Fibroblast of lung (primary cell): ENCODE data around the gene EN2. TPM values are rescaled to one million over a fixed set of nuclear protein-coding genes. Genes with fewer than 3 reads are reported as not detected.

ENCODE experiments used
- DNase-seq, 2 donors: peaks; one replicate each; pipeline versions ENCODE4 v3.0.0 to v3.0.0-alpha.2; 2010; ENCODE audit warnings: low read depth in 2 of 2
- H2AFZ ChIP-seq: 2 replicates; pipeline ENCODE4 v1.5.1; 2012; ENCODE audit warnings: low read length, control low read depth, inconsistent platforms
- H3K27ac ChIP-seq: 2 replicates; pipeline ENCODE4 v1.5.1; 2011; ENCODE audit warnings: low read length, control low read depth; ENCODE audit not compliant: insufficient read depth
- H3K27me3 ChIP-seq: 2 replicates; pipeline ENCODE4 v1.5.1; 2011; ENCODE audit warnings: mild to moderate bottlenecking, low read length; ENCODE audit not compliant: control insufficient read depth, insufficient read depth
- H3K36me3 ChIP-seq: 2 replicates; pipeline ENCODE4 v1.5.1; 2011; ENCODE audit warnings: low read length; ENCODE audit not compliant: control insufficient read depth, insufficient read depth
- H3K4me1 ChIP-seq: 2 replicates; pipeline ENCODE4 v1.5.1; 2011; ENCODE audit warnings: low read length; ENCODE audit not compliant: control insufficient read depth, insufficient read depth; ENCODE audit errors: extremely low read depth
- H3K4me2 ChIP-seq: 2 replicates; pipeline ENCODE4 v1.5.1; 2011; ENCODE audit warnings: low read length, control low read depth; ENCODE audit not compliant: insufficient read depth; ENCODE audit errors: extremely low read depth
- H3K4me3 ChIP-seq, 4 experiments: fragments of 200-600 bp in 1 of 4; sonication (generic) in 1 of 4; replicated peaks in 1 of 4; 2 replicates each; pipeline ENCODE4 v1.5.1; 2011 to 2016; ENCODE audit warnings: low read length in 4 of 4, low read depth in 3 of 4, mild to moderate bottlenecking in 3 of 4, control low read depth in 2 of 4, inconsistent platforms in 1 of 4, mixed read lengths in 1 of 4; ENCODE audit not compliant: insufficient read depth in 1 of 4; ENCODE audit errors: control extremely low read depth in 1 of 4
- H3K79me2 ChIP-seq: 2 replicates; pipeline ENCODE4 v1.5.1; 2012; ENCODE audit warnings: mild to moderate bottlenecking, low read length, inconsistent platforms; ENCODE audit not compliant: control insufficient read depth, insufficient read depth
- H3K9ac ChIP-seq: 2 replicates; pipeline ENCODE4 v1.5.1; 2011; ENCODE audit warnings: mild to moderate bottlenecking, low read length, control low read depth; ENCODE audit not compliant: insufficient read depth
- H3K9me3 ChIP-seq: 2 replicates; pipeline ENCODE4 v1.5.1; 2012; ENCODE audit warnings: low read depth, low read length; ENCODE audit not compliant: control insufficient read depth, insufficient read depth
- H4K20me1 ChIP-seq: 2 replicates; pipeline ENCODE4 v1.5.1; 2011; ENCODE audit warnings: low read length; ENCODE audit not compliant: control insufficient read depth, insufficient read depth; ENCODE audit errors: extremely low read depth
- CTCF ChIP-seq, 2 donors: IDR thresholded peaks in 1 of 2; conservative IDR thresholded peaks in 1 of 2; 1 replicate in 1 of 2; 2 replicates in 1 of 2; pipeline ENCODE4 v1.5.1; 2011 to 2012; ENCODE audit warnings: low read length in 2 of 2, control low read depth in 1 of 2, inconsistent platforms in 1 of 2, low read depth in 1 of 2, mild to moderate bottlenecking in 1 of 2
- EZH2 ChIP-seq: IDR thresholded peaks from 2 replicates; pipeline ENCODE4 v1.5.1; 2012; ENCODE audit warnings: low read length, control low read depth, mild to moderate bottlenecking; ENCODE audit errors: missing control alignments
- polyA plus RNA-seq, 2 donors: library from polyadenylated mRNA; depleted of rRNA in 1 of 2; stranded (reverse) in 1 of 2; unstranded in 1 of 2; fragments of >200 nt; gene quantifications; 2 replicates each; pipeline ENCODE4 v1.2.1, GENCODE V29; 2011 to 2012; ENCODE audit warnings: missing spikeins in 1 of 2
- total RNA-seq: library from RNA; depleted of rRNA; stranded (reverse); fragments of >200 nt; gene quantifications from 2 replicates; pipeline ENCODE4 v1.2.1, GENCODE V29; 2014

EN2 gene
- total and polyA plus RNA-seq, 2 donors (not counting 1 experiment from before 2014, with no cell fraction given): not detected

GRCh38 chr7:155513543-155514285 lies 55.8 kb downstream of the EN2 start:
- Histone ChIP-seq H3K4me3 (no peak overlapping the region), H3K27me3 (peaks cover 15% of the 10 kb centered on the region), H3K27ac (no peak overlapping the region), H3K9me3 (no peaks in the 10 kb centered on the region), H3K36me3 (no peaks in the 10 kb centered on the region), H4K20me1 (no peaks in the 10 kb centered on the region), H3K79me2 (no peaks in the 10 kb centered on the region), H2AFZ (no peak overlapping the region), H3K4me2 (no peak overlapping the region), H3K9ac (no peak overlapping the region), H3K4me1 (no peaks in the 10 kb centered on the region)
- TF ChIP-seq EZH2: no peak
- no peak for TF ChIP-seq CTCF (conservative IDR thresholded peaks at IDR 0.05 in 1 of 2, IDR thresholded peaks at IDR 0.05 in 1 of 2; ENCODE audit: low read depth in 1 of 2, low read length in 2 of 2)
- no peak for DNase-seq

GRCh38 chr7:155514296-155514695 lies 56.4 kb downstream of the EN2 start:
- no peak overlapping the region for H3K9ac ChIP-seq
- H3K27me3 ChIP-seq: peaks cover 9% of the 10 kb centered on the region

More at GRCh38 chr7:155514296-155514695, 56.4 kb downstream of the EN2 start:
- Histone ChIP-seq H3K27ac (no peak overlapping the region), H3K4me1 (no peaks in the 10 kb centered on the region), H3K79me2 (no peaks in the 10 kb centered on the region), H3K9me3 (no peaks in the 10 kb centered on the region), H3K4me3 (no peak overlapping the region), H3K36me3 (no peaks in the 10 kb centered on the region), H3K4me2 (no peak overlapping the region), H2AFZ (no peak overlapping the region), H4K20me1 (no peaks in the 10 kb centered on the region)
- TF ChIP-seq CTCF (conservative IDR thresholded peaks at IDR 0.05 in 1 of 2, IDR thresholded peaks at IDR 0.05 in 1 of 2; ENCODE audit: low read depth in 1 of 2, low read length in 2 of 2): no peak
- no peak for TF ChIP-seq EZH2
- DNase-seq: no peak

Other genes with a start within 250 kb of the EN2 start
- gene INSIG1, start 160.3 kb upstream of the EN2 start, total RNA-seq: 193 and 353 TPM in 2 replicates
- 170 and 216 TPM in 2 replicates for gene INSIG1, start 160.3 kb upstream of the EN2 start, polyA plus RNA-seq
- not detected in 2 replicates for gene CNPY1, start 88.4 kb downstream of the EN2 start, total RNA-seq
- gene CNPY1, start 88.4 kb downstream of the EN2 start, polyA plus RNA-seq: not detected in 2 replicates
- 18.7 and 33.2 TPM in 2 replicates for gene RBM33, start 186.5 kb downstream of the EN2 start, total RNA-seq
- gene RBM33, start 186.5 kb downstream of the EN2 start, polyA plus RNA-seq: 6.9 and 8.2 TPM in 2 replicates